GM19463 (cell line): ENCODE results near the gene ENTPD1.
"Not testable (repeated sequence)": the region's sequence is repeated elsewhere in the genome, so short reads cannot be mapped to it uniquely, and the experiment has no call there.

Experiments used
- ATAC-seq: cut with Tn5 transposase; IDR thresholded peaks from one replicate; pipeline ENCODE4 v1.9.1; 2021; ENCODE audit warnings: mild to moderate bottlenecking, moderate library complexity; ENCODE audit not compliant: unreplicated experiment

Gene ENTPD1

GRCh38 chr10:95907456-95908253 lies 151.7 kb downstream of the ENTPD1 start, which contains the start of gene CC2D2B:
Gene CC2D2B (plus strand): TSS chr10:95907975. CDS start chr10:95911324, 3,349 bp downstream.
- ATAC-seq, result peak; percentile 90

GRCh38 chr10:95908450-95908849 lies 152.5 kb downstream of the ENTPD1 start:
- ATAC-seq, result no peak

GRCh38 chr10:95909561-95909960 lies 153.6 kb downstream of the ENTPD1 start:
- ATAC-seq, result no peak

GRCh38 chr10:95916039-95916438 lies 160.1 kb downstream of the ENTPD1 start:
- not testable (repeated sequence) for ATAC-seq
